A549 treated with Hydrocortisone at 1 μM for 4 hours (cell line): ENCODE results near the gene DCBLD1. TPM values are rescaled to one million over a fixed set of nuclear protein-coding genes. Genes with fewer than 3 reads are reported as not detected.

Experiments
- total RNA-seq: library from RNA; stranded (reverse); fragments of 200-300 nt; extraction: Qiagen RNA extraction; gene quantifications from 5 replicates; pipeline ENCODE4 v1.2.3, GENCODE V29; 2022

Gene DCBLD1
- total RNA-seq, result 23.9 to 31.0 TPM (median 27.9 TPM) in 5 replicates

GRCh38 chr6:117482240-117483003, at the start of gene DCBLD1:
DCBLD1 (plus strand) TSS chr6:117482674; CDS start chr6:117482782, 108 bp downstream.

Other genes with a start within 250 kb of the DCBLD1 start
- not detected in 5 replicates for gene VGLL2, start 217.1 kb upstream of the DCBLD1 start, total RNA-seq
- 0.17 to 0.29 TPM (median 0.21 TPM) in 5 replicates for gene ROS1, start 56.7 kb upstream of the DCBLD1 start, total RNA-seq
- gene GOPC, start 119.8 kb downstream of the DCBLD1 start, total RNA-seq, result 14.0 to 21.9 TPM (median 16.2 TPM) in 5 replicates
- gene NUS1, start 192.8 kb downstream of the DCBLD1 start, total RNA-seq, result 24.0 to 29.4 TPM (median 26.3 TPM) in 5 replicates